Measurements from ENCODE around the gene PIM2. TPM values are rescaled to one million over a fixed set of nuclear protein-coding genes. Genes with fewer than 3 reads are reported as not detected.

The PIM2 gene
- 8.5 to 10.0 TPM (median 9.0 TPM) in 5 replicates for total RNA-seq (2022; extraction: Qiagen RNA extraction; ENCODE audit: low read depth)

GRCh38 chrX:48918643-48919340 lies at the start of gene PIM2:
TSS of gene PIM2 (minus strand) at chrX:48919024. CDS start at chrX:48918834, 190 bp downstream.

DNA sequence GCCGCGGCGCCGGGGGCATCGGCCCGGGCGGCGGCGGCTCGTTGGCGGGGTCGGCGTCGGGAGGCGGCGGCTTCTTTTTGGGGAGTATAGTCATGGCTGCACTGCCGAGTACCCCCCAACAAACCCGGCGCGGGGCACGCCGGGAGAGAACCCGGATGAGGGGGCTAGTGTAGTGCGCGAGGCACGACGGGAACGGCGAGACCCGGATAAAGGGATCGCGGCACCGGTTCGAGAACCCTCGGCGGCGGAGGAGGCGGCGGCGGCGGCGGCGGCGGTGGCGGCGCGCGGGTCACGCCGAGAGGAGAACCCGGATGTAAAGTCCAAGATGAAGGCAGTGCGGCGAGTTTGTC lies 38.6 kb upstream of the PIM2 start, which contains the start of gene OTUD5:
Gene OTUD5, minus strand, starts transcription at position 131 of the 350 bp plus-strand sequence. Its CDS starts 37 bp downstream, at position 94.

GRCh38 chrX:48911412-48912182 lies 7.2 kb downstream of the PIM2 start, which contains the start of gene SLC35A2:
TSS of gene SLC35A2 (minus strand) at chrX:48911646. CDS start at chrX:48911636, 10 bp downstream.

DNA sequence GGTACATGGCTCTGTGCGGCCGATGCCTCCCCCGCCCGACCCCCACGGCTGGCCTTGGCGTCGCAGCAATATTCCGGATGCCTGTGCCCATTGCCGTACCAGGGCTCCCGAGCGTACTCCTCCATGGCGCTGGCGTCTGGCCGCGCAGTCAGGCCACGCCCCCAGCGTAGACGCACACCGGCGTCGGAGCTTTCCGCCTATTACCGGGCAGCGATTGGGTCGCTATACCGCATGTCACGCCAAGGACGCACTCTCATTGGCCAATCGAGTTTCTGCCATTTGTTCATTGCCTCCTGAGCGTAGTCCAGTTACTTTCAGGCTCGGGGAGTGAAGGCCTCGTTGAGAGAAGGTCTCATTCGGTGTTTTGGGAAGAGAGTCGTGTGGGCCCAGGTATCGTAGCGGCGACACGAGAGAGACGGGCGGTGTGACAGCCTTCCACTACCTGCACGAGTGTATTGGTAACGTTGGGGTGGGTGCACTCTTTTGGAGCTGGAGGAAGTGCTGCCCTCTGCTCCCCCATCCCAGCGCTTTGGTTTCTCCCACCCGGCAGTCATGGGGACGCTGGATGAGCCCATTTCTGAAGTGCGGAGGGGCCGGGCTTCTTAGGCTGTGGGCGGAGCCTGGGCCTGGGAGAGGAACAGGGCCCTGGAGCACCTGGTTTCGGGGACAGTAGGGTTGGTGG lies 21.1 kb downstream of the PIM2 start, which contains the start of the genes PQBP1 and TIMM17B:
Gene PQBP1, plus strand, starts transcription at position 306 of the 682 bp plus-strand sequence. CDS start 580 bp downstream, outside the sequence.
Gene TIMM17B, minus strand, starts transcription at position 144 of the 682 bp plus-strand sequence. Its CDS starts 19 bp downstream, at position 125.

Other genes with a start within 250 kb of the PIM2 start
- 0.13 to 0.52 TPM (median 0.19 TPM) in 4 of 5 replicates, not detected in the other for gene WAS, start 235.2 kb downstream of the PIM2 start, total RNA-seq (2022; extraction: Qiagen RNA extraction; ENCODE audit: low read depth)
- 17.4 to 24.2 TPM (median 23.1 TPM) in 5 replicates for gene SUV39H1, start 222.3 kb downstream of the PIM2 start, total RNA-seq (2022; extraction: Qiagen RNA extraction; ENCODE audit: low read depth)
- gene GLOD5, start 157.3 kb downstream of the PIM2 start, total RNA-seq (2022; extraction: Qiagen RNA extraction; ENCODE audit: low read depth) = not detected in 5 replicates
- gene GATA1, start 132.4 kb downstream of the PIM2 start, total RNA-seq (2022; extraction: Qiagen RNA extraction; ENCODE audit: low read depth) = not detected in 5 replicates
- 24.5 to 38.5 TPM (median 32.5 TPM) in 5 replicates for gene HDAC6, start 117.0 kb downstream of the PIM2 start, total RNA-seq (2022; extraction: Qiagen RNA extraction; ENCODE audit: low read depth)
- 0.19 TPM in 1 of 5 replicates, not detected in the others for gene ERAS, start 92.5 kb downstream of the PIM2 start, total RNA-seq (2022; extraction: Qiagen RNA extraction; ENCODE audit: low read depth)
- gene PCSK1N, start 83.4 kb downstream of the PIM2 start, total RNA-seq (2022; extraction: Qiagen RNA extraction; ENCODE audit: low read depth) = 14.2 to 57.6 TPM (median 52.0 TPM) in 5 replicates
- gene TIMM17B, start 21.3 kb downstream of the PIM2 start, total RNA-seq (2022; extraction: Qiagen RNA extraction; ENCODE audit: low read depth) = 65.2 to 99.9 TPM (median 98.2 TPM) in 5 replicates
- 88.6 to 103 TPM (median 94.0 TPM) in 5 replicates for gene PQBP1, start 21.1 kb downstream of the PIM2 start, total RNA-seq (2022; extraction: Qiagen RNA extraction; ENCODE audit: low read depth)
- gene SLC35A2, start 7.4 kb downstream of the PIM2 start, total RNA-seq (2022; extraction: Qiagen RNA extraction; ENCODE audit: low read depth) = 42.8 to 68.8 TPM (median 65.0 TPM) in 5 replicates
- 60.4 to 71.4 TPM (median 64.7 TPM) in 5 replicates for gene OTUD5, start 38.6 kb upstream of the PIM2 start, total RNA-seq (2022; extraction: Qiagen RNA extraction; ENCODE audit: low read depth)
- 0.92 to 1.6 TPM (median 1.2 TPM) in 5 replicates for gene KCND1, start 52.8 kb upstream of the PIM2 start, total RNA-seq (2022; extraction: Qiagen RNA extraction; ENCODE audit: low read depth)
- 15.0 to 24.2 TPM (median 23.6 TPM) in 5 replicates for gene GRIPAP1, start 83.2 kb upstream of the PIM2 start, total RNA-seq (2022; extraction: Qiagen RNA extraction; ENCODE audit: low read depth)
- 38.3 to 57.8 TPM (median 54.4 TPM) in 5 replicates for gene TFE3, start 124.3 kb upstream of the PIM2 start, total RNA-seq (2022; extraction: Qiagen RNA extraction; ENCODE audit: low read depth)
- 2.1 to 4.9 TPM (median 3.8 TPM) in 5 replicates for gene CCDC120, start 140.0 kb upstream of the PIM2 start, total RNA-seq (2022; extraction: Qiagen RNA extraction; ENCODE audit: low read depth)
- gene PRAF2, start 155.0 kb upstream of the PIM2 start, total RNA-seq (2022; extraction: Qiagen RNA extraction; ENCODE audit: low read depth) = 37.3 to 50.2 TPM (median 43.8 TPM) in 5 replicates
- gene WDR45, start 160.9 kb upstream of the PIM2 start, total RNA-seq (2022; extraction: Qiagen RNA extraction; ENCODE audit: low read depth) = 44.3 to 60.4 TPM (median 58.1 TPM) in 5 replicates
- 19.8 to 26.6 TPM (median 24.5 TPM) in 5 replicates for gene GPKOW, start 204.7 kb upstream of the PIM2 start, total RNA-seq (2022; extraction: Qiagen RNA extraction; ENCODE audit: low read depth)
- 1.3 to 3.7 TPM (median 3.6 TPM) in 5 replicates for gene MAGIX, start 243.7 kb upstream of the PIM2 start, total RNA-seq (2022; extraction: Qiagen RNA extraction; ENCODE audit: low read depth)